B cell (primary cell): ENCODE measurements around the gene FAM83G. TPM values are rescaled to one million over a fixed set of nuclear protein-coding genes. Genes with fewer than 3 reads are reported as not detected.
"Not testable (repeated sequence)": the region's sequence is repeated elsewhere in the genome, so short reads cannot be mapped to it uniquely, and the experiment has no call there.

ENCODE experiments used
- ATAC-seq: fragments of 200-7000 bp; cut with Tn5 transposase; one replicate; pipeline ENCODE4 v1.10.0; 2021; ENCODE audit warnings: low read depth, mild to moderate bottlenecking, moderate number of reproducible peaks, moderate library complexity
- CTCF ChIA-PET: fragments of 350-600 bp; sonication (Branson Sonifier 250); formaldehyde crosslinking; loops from one replicate; lab custom pipeline; 2021; ENCODE audit warnings: antibody characterized with exemption, inconsistent platforms; lab: Charles Lee
- POLR2A ChIA-PET: fragments of 350-600 bp; sonication (Branson Sonifier 250); formaldehyde crosslinking; loops from one replicate; lab custom pipeline; 2021; ENCODE audit warnings: antibody characterized with exemption; lab: Charles Lee
- DNase-seq: peaks from one replicate; pipeline ENCODE4 v3.0.0; 2013
- H2AFZ ChIP-seq: 2 replicates; pipeline ENCODE4 v1.6.1; 2012; ENCODE audit warnings: mild to moderate bottlenecking, low read depth, low read length; ENCODE audit not compliant: insufficient read depth, poor library complexity, severe bottlenecking
- H3K27ac ChIP-seq, 2 donors: 1 replicate in 1 of 2; 2 replicates in 1 of 2; pipeline ENCODE4 v1.5.1; 2012 to 2013; ENCODE audit warnings: low read length in 2 of 2, mild to moderate bottlenecking in 2 of 2, moderate library complexity in 1 of 2
- H3K27me3 ChIP-seq, 4 experiments: fragments of 200-600 bp in 1 of 4; sonication (generic) in 1 of 4; replicated peaks in 1 of 4; 1 replicate in 2 of 4; 2 replicates in 2 of 4; pipeline versions ENCODE4 v1.6.1 to v1.7.0; 2013 to 2016; ENCODE audit warnings: low read length in 3 of 4, mild to moderate bottlenecking in 2 of 4, mixed read lengths in 1 of 4, moderate library complexity in 1 of 4; ENCODE audit not compliant: insufficient read depth in 4 of 4, control insufficient read depth in 3 of 4; ENCODE audit errors: control extremely low read depth in 1 of 4
- H3K36me3 ChIP-seq, 2 experiments: replicated peaks in 1 of 2; 1 replicate in 1 of 2; 2 replicates in 1 of 2; pipeline versions ENCODE4 v1.6.1 to v1.7.1; 2013; ENCODE audit warnings: low read length in 1 of 2; ENCODE audit not compliant: insufficient read depth in 2 of 2, control insufficient read depth in 1 of 2; ENCODE audit errors: control extremely low read depth in 1 of 2, extremely low read depth in 1 of 2
- H3K4me1 ChIP-seq, 2 donors: fragments of 200-600 bp in 1 of 2; sonication (generic) in 1 of 2; 1 replicate in 1 of 2; 2 replicates in 1 of 2; pipeline versions ENCODE4 v1.5.1 to v1.6.1; 2013 to 2017; ENCODE audit warnings: low read length in 2 of 2; ENCODE audit not compliant: control insufficient read depth in 2 of 2, insufficient read depth in 2 of 2
- H3K4me2 ChIP-seq: replicated peaks from 2 replicates; pipeline ENCODE3; 2012; ENCODE audit warnings: mild to moderate bottlenecking, low read depth, low read length; ENCODE audit not compliant: poor library complexity, severe bottlenecking
- H3K4me3 ChIP-seq, 5 experiments: fragments of 200-600 bp in 1 of 5; sonication (generic) in 1 of 5; 1 replicate in 3 of 5; 2 replicates in 2 of 5; pipeline versions ENCODE4 v1.5.1 to v1.7.0; 2011 to 2016; ENCODE audit warnings: low read length in 4 of 5, mild to moderate bottlenecking in 4 of 5, low read depth in 2 of 5, control low read depth in 1 of 5, moderate library complexity in 1 of 5; ENCODE audit not compliant: insufficient read depth in 1 of 5; ENCODE audit errors: control extremely low read depth in 1 of 5, extremely low read depth in 1 of 5
- H3K79me2 ChIP-seq: fragments of 200-600 bp; sonication (generic); one replicate; pipeline ENCODE4 v1.6.0; 2016; ENCODE audit warnings: low read length; ENCODE audit not compliant: control insufficient read depth, insufficient read depth
- H3K9ac ChIP-seq: fragments of 200-600 bp; sonication (generic); 2 replicates; pipeline ENCODE4 v1.6.1; 2017; ENCODE audit warnings: mild to moderate bottlenecking, low read length, moderate library complexity
- H3K9me3 ChIP-seq, 3 donors: one replicate each; pipeline versions ENCODE4 v1.6.1 to v1.7.1; 2013; ENCODE audit warnings: low read length in 2 of 3; ENCODE audit not compliant: control insufficient read depth in 2 of 3, insufficient read depth in 1 of 3; ENCODE audit errors: control extremely low read depth in 1 of 3
- H4K20me1 ChIP-seq: 2 replicates; pipeline ENCODE4 v1.6.0; 2012; ENCODE audit warnings: mild to moderate bottlenecking, low read length; ENCODE audit not compliant: insufficient read depth, control insufficient read depth, poor library complexity, severe bottlenecking
- H3K27ac Mint-ChIP-seq: one replicate; pipeline ENCODE4 v1.8.0; 2021; ENCODE audit warnings: mixed read lengths
- H3K27me3 Mint-ChIP-seq: one replicate; pipeline ENCODE4 v1.8.0; 2021; ENCODE audit warnings: mixed read lengths
- H3K4me1 Mint-ChIP-seq: one replicate; pipeline ENCODE4 v1.8.0; 2021; ENCODE audit warnings: mixed read lengths
- H3K4me3 Mint-ChIP-seq: one replicate; pipeline ENCODE4 v1.8.0; 2021; ENCODE audit warnings: mixed read lengths
- H3K9me3 Mint-ChIP-seq: one replicate; pipeline ENCODE4 v1.8.0; 2022; ENCODE audit warnings: mixed read lengths; ENCODE audit not compliant: insufficient read depth
- WGBS: methylation state at CpG from one replicate; pipeline ENCODE4 v1.1.5; 2013; ENCODE audit warnings: missing lambda C conversion rate; ENCODE audit not compliant: insufficient coverage; 5-methylcytosine and 5-hydroxymethylcytosine counted together
- intact Hi-C: fragments of 100-400 bp; cut with micrococcal nuclease; formaldehyde crosslinking; loops from one replicate; pipeline ENCODE4 v1.10.0; 2022
- polyA plus RNA-seq: library from polyadenylated mRNA; depleted of rRNA; stranded (reverse); fragments of >200 nt; gene quantifications from 2 replicates; pipeline ENCODE4 v1.2.3, GENCODE V29; 2012
- total RNA-seq, 2 donors: library from RNA; stranded (reverse); fragments of 120-200 nt in 1 of 2; gene quantifications; 1 replicate in 1 of 2; 2 replicates in 1 of 2; pipeline versions ENCODE4 v1.2.3 to v1.2.4, GENCODE V29; 2013 to 2022

FAM83G gene
- total and polyA plus RNA-seq, 2 donors (not counting 1 experiment from before 2014, with no cell fraction given): 4.7 to 14.3 TPM

DNA sequence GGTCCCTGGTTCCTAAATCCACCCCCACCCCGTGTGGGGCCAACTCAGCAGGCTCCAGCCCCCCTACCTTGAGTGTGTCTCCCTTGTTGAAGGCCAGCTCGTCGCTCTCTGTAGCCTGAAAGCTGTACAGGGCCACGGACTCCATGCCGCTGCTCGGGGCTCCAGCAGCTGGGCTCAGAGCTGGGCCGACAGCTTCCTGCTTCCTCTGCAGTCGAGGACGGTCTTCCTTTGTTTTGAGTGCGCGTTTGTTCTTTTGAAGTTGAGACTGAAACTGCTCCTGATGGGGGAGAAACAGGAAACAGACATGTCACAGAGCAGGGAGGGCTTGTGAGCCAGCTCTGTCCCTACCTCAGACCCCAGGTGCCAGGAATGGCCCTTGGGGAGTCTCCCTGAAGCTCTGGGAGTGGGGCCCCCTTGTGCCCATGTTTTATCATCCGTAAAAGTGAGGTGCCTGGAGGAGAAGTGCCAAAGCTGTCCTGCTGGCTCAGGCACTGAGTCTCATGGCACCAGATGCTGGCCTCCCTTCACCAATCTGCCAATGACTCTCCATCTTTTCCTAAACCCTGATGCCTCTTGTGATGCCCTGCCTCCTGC is 42.3 kb upstream of the FAM83G start, which contains the start of gene GRAP:
Gene GRAP (minus strand): TSS at position 176 of the 594 bp plus-strand sequence. CDS start 31 bp downstream, at position 145.
- H3K27me3 ChIP-seq, H3K27ac ChIP-seq, H3K4me3 ChIP-seq, H3K27ac Mint-ChIP-seq, H3K4me1 ChIP-seq, CTCF ChIA-PET, H3K4me3 Mint-ChIP-seq, H3K9me3 ChIP-seq, H3K79me2 ChIP-seq, intact Hi-C loops, H3K27me3 Mint-ChIP-seq, H3K4me1 Mint-ChIP-seq, H2AFZ ChIP-seq, H3K4me2 ChIP-seq, H3K36me3 ChIP-seq, H4K20me1 ChIP-seq, H3K9me3 Mint-ChIP-seq, POLR2A ChIA-PET, H3K9ac ChIP-seq, DNase-seq: not testable (repeated sequence)
- WGBS: no CpG with 5 or more reads among the region's 12 CpGs
- ATAC-seq: peak; percentile 23

DNA sequence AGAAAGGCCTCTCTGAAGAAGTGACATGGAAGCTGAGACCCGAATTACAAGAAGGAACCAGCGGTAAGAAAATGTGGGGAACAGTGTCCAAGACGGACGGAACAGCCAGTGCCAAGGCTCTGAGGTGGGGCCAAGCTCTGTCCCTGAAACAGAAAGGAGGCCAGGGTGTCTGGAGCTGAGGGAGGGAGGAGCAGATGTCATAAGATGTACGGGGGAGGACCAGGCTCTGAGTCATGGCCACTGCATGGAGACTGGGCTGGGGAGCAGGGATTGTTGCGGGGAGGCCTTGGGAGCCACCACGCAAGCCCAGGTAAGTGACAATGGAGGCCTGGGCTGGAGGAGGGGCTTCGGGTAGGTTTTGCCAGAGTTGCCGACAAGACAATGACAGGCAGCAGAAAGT is 40.1 kb upstream of the FAM83G start:
- H4K20me1 ChIP-seq, H3K79me2 ChIP-seq, H3K4me1 Mint-ChIP-seq, H3K9me3 ChIP-seq, H3K4me1 ChIP-seq, H3K27me3 ChIP-seq, H3K27ac Mint-ChIP-seq, H3K9me3 Mint-ChIP-seq, DNase-seq, H3K36me3 ChIP-seq, CTCF ChIA-PET, H3K4me3 ChIP-seq, POLR2A ChIA-PET, H3K27ac ChIP-seq, H3K4me3 Mint-ChIP-seq, H3K27me3 Mint-ChIP-seq, ATAC-seq, H3K4me2 ChIP-seq, intact Hi-C loops, H2AFZ ChIP-seq, H3K9ac ChIP-seq: not testable (repeated sequence)
- WGBS: no CpG with 5 or more reads among the region's 9 CpGs

DNA sequence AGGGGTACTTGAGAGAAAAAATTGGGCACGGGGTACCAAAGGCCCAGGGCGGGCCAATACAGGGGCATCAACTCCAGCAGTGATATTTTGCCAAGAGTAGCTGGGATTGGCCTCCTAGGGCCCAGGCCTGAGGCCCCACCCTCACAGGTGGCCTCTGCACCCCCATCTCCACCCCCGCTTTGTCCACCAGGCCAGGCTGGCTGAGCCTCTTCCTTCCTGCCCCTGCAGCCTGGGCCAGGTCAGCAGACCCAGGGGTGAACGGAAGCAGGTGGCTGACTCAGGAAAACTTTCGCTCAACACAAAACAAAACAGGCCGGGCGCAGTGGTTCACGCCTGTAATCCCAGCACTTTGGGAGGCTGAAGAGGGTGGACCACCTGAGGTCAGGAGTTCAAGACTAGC is 38.5 kb upstream of the FAM83G start:
- H3K9ac ChIP-seq, H3K4me1 Mint-ChIP-seq, H3K27me3 ChIP-seq, H2AFZ ChIP-seq, H3K27ac Mint-ChIP-seq, H3K27me3 Mint-ChIP-seq, H3K79me2 ChIP-seq, H4K20me1 ChIP-seq, H3K9me3 Mint-ChIP-seq, H3K4me1 ChIP-seq, H3K4me3 ChIP-seq, POLR2A ChIA-PET, H3K4me2 ChIP-seq, DNase-seq, H3K9me3 ChIP-seq, H3K36me3 ChIP-seq, CTCF ChIA-PET, intact Hi-C loops, H3K4me3 Mint-ChIP-seq: not testable (repeated sequence)
- ATAC-seq: peak; percentile 34
- H3K27ac ChIP-seq: peak overlapping the region; percentile 29 to 52
- WGBS: no CpG with 5 or more reads among the region's 8 CpGs

DNA sequence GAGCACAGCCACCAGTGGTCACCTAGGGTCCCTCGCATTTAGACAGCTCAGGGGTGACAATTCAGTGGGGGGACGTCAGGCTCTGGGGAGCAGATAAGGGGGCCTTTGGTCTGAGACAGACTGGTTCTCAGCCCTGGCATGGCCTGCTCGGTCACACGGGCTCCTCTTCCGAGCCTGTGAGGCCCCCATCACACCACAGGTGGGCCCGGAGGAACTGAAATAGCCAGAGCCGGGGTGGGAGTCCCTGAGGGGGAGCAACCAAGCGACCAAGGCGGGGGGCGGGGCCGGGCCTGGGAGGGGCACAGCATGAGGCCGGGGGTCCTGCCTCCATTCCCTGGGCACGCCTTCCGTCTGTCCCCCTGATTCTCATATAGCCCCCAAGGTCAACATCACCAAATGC is 37.8 kb upstream of the FAM83G start:
- H3K4me3 ChIP-seq, H3K9me3 Mint-ChIP-seq, H2AFZ ChIP-seq, H4K20me1 ChIP-seq, H3K27ac Mint-ChIP-seq, H3K9ac ChIP-seq, H3K4me1 ChIP-seq, H3K79me2 ChIP-seq, POLR2A ChIA-PET, H3K27me3 ChIP-seq, CTCF ChIA-PET, H3K9me3 ChIP-seq, H3K27ac ChIP-seq, H3K36me3 ChIP-seq, H3K27me3 Mint-ChIP-seq, H3K4me3 Mint-ChIP-seq, intact Hi-C loops, DNase-seq, H3K4me1 Mint-ChIP-seq, H3K4me2 ChIP-seq: not testable (repeated sequence)
- WGBS: no CpG with 5 or more reads among the region's 14 CpGs
- peak; percentile 50 for ATAC-seq
